Stimulated activated CD8-positive, alpha-beta memory T cell treated with anti-CD3 and anti-CD28 coated beads, Interleukin-7, amount 100 ng/mL, for 24 hours (primary cell): Measurements from ENCODE around the gene WDR73.
A peak's percentile ranks its signal among the peaks of the same experiment; 100 is the strongest.
"Not testable (repeated sequence)": the region's sequence is repeated elsewhere in the genome, so short reads cannot be mapped to it uniquely, and the experiment has no call there.

Experiments used
- DNase-seq: peaks from one replicate; pipeline ENCODE4 v3.0.0-alpha.2; 2020; ENCODE audit warnings: low read depth

WDR73 gene

DNA sequence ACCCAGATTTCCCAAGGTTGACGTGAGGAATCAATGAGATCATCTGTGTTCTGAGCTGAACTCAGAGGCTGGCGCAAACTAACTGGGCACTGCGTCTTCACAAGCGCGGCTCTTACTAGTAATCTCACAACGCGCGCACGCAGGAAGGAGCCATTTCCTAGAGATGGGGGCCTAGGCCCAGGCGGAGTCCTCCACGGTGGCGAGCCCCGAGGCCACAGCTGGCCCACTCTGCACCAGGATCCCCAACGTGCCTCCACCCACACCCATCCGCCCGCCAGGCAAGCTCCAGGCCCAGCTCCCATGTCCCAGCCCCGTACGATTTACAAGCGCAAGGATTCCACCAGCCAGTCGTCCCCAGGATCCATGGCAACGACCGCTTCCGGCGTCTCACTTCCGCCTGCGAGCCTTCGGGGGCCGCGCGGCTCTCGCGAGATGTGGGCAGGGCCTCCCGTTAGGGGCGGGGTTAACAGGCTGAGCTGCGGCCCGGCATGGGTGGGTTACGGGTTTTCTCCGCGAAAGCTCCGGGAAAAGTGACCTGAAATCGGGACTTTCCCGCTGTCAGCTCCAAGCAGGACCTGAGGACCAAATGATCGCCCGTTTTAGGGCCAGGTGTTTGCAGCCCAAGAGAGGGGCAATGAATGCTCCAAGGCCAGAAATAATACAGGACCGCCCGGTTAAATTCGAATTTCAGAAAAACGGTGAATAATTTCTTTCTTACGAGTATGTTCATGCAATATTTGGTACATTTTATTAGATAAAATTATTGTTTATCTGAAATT lies at the start of gene WDR73:
Gene WDR73 (minus strand): TSS at position 374 of the 779 bp plus-strand sequence. CDS start 9 bp downstream, at position 365.
- peak; percentile 98 for DNase-seq

DNA sequence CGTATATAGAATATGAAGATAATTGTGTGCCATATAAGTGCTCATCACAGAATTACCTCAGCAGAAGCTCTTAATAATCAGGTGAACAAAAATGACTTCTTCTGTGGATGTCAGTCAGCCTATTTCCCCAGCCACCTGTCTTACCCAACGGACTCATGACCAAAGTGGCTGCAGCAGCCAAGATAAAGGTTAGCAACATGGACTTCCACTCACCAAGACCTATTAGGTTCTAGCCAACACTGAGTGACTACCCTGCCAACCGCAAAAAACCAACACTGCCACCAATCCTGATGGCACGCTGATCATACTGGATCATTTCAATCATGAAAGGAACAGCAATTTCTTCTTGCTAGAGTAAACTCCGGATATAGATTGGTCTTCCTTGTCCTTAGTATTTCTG lies 49.7 kb upstream of the WDR73 start:
- no peak for DNase-seq

DNA sequence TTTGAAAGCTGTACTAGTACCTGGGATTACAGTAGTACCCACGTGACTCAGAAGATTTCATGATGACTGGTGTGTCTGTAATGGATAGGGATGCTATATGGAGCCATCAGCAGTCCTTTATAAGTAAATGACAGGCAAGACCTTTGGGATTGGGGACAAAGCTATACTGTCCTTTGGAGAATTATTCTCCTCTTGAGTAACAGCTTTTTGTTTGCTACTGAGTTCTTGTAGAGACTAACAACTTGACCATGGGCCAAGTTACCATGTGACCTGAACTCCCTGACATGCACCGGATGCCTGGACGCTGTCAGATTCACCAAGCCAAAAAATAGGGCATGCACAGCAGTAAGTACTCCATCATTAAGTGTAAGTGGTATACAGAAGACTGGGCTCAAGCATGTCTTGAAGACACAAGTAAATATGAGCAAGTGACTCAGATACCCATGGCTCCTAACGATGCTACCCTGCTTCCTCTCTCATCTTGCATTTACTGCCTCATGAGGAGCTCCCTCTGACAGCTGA lies 48.9 kb upstream of the WDR73 start:
- no peak for DNase-seq

DNA sequence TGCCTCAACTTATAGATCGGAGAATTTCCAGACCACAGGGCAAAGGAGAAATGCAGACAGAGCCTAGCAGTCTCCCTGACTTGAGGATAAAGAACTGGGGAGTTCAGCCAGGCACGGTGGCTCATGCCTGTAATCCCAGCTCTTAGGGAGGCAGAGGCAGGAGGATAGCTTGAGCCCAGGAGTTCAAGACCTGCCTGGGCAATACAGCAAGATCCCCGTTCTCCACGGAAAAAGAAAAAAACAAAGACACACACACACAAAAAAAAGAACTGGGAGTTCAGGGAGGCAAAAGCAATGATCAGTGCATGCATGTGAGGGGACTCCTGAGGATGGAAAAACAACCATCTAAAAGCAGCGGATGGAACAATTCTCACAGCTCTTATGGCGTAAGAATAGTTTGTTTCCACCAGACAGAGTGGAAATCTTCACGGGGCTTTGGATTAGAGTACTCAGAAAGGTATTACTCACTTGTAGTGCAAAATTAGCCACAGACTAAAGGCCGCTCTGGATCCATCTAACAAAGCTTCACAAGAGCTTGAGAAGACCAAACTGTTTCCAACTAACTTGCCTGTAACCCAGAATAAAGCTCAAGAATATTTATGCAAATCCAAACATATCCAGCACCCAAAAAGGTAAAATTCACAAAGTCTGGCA lies 45.6 kb upstream of the WDR73 start:
- DNase-seq: no peak

DNA sequence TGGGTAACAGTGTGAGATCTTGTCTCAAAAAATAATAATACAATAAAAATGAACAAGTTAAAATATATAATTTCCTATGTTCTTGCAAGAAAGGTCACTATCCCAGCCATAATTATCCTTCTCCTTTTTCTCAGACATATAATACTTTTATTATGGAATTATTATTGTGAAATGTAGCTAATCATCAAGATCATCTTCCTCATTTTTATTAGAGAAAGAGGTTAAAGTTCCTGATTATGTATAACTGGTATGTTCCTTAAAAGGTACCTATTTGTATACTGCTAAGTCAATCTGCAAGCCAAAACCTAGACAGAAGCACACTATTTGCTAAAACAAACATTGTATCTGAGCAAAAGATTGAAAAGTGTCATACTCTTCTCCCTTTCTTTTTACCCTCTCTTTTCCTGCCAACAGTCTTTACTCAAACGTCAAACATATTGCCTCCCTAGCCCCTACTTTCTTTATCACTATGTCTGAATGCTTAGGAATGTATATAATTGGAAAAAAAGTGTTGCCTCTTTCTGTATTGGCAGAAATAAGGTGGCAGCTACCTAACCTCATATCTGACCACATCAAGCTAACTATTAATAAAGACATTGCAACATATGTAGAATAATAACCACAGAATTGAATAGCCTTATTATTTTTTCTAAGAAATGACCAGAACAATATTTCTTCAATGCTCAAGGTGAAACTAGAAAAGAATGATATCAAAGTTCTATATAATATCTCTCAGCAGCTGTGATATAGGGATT lies 43.3 kb upstream of the WDR73 start:
- DNase-seq: no peak

DNA sequence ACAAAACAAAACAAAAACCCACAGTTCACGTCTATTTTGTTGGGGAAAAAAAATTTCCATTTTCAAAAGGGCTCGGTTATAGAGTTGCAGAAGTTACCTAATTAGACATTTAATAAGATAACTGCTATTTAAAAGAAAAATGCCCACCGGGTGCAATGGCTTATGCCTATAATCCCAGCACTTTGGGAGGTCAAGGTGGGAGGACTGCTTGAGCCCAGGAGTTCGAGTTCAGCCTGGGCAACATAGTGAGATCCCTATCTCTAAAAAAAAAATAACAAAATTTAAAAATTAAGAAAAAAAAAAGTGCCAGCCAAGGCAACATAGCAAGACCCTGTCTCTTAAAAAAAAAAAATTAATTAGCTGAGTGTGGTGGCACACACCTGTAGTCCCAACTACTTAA lies 42.7 kb upstream of the WDR73 start:
- DNase-seq: no peak

DNA sequence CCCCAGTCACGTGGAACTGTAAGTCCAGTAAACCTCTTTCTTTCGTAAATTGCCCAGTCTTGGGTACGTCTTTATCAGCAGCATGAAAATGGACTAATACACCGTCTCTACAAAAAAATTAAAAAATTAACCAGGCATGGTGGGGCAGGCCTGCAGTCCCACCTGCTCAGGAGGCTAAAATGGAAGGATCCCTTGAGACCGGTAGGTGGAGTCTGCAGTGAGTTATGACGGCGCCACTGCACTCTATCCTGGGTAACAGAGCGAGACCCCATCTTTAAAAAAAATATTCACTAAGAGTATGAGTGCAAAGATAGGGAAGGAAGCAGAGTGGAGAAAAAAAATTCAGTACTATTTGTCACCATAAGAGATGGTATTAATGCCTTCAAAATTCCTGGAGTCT lies 36.3 kb upstream of the WDR73 start:
- no peak for DNase-seq

DNA sequence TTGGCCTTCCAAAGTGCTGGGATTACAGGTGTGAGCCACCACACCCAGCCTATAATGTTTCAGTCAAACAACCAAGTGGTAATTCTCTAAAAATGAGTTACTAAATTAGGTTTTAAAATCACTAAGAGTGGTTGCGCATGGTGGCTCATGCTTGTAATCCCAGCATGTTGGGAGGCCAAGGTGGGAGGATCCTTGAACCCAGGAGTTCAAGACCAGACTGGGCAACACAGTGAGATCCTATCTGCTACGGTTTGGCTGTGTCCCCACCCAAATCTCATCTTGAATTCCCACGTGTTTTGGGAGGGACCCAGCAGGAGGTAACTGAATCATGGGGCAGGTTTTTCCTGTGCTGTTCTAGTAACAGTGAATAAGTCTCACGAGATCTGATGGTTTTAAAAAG lies 35.8 kb upstream of the WDR73 start:
- no peak for DNase-seq

DNA sequence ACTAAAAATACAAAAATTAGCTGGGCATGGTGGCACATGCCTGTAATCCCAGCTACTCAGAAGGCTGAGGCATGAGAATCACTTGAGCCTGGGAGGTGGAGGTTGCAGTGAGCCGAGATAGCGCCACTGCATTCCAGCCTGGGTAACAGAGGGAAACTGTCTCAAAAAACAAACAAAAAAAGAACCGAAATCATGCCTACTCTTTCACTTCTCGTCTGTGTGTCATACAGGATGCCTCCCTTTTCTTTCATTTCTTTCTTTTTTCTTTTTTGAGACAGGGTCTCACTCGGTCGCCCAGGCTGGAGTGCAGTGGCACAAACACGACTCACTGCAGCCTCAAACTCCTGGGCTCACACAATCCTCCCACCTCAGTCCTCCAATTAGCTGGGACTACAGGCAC lies 32.4 kb upstream of the WDR73 start:
- DNase-seq: not testable (repeated sequence)

DNA sequence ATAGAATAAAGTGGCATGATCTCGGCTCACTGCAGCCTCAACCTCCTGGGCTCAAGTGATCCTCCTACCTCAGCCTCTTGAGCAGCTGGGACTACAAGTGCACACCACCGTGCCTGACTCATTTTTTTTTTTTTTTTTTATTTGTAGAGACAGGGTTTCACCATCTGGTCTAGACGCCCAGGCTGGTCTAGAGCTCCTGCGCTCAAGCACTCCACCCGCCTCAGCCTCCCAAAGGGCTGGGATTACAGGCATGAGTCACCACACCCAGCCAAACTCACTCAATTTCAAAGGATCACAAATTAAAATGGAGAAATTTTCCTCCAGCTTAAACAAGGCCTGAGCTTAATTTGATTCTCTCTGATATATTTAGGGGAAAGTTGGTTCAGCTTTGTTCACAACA lies 31.2 kb upstream of the WDR73 start:
- no peak for DNase-seq

DNA sequence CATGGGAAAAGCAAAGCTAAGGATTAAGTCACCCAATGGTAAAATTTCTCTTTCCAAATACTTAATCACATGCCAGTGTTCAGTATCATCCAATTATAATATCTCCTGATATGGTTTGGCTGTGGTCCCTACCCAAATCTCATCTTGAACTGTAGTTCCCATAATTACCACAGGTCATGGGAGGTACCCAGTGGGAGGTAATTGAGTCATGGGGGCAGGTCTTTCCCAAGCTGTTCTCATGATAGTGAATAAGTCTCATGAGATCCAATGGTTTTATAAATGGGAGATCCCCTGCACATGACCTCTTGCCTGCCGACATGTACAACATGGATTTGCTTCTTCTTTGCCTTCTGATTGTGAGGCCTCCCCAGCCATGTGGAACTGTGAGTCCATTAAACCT lies 30.0 kb upstream of the WDR73 start:
- no peak for DNase-seq

DNA sequence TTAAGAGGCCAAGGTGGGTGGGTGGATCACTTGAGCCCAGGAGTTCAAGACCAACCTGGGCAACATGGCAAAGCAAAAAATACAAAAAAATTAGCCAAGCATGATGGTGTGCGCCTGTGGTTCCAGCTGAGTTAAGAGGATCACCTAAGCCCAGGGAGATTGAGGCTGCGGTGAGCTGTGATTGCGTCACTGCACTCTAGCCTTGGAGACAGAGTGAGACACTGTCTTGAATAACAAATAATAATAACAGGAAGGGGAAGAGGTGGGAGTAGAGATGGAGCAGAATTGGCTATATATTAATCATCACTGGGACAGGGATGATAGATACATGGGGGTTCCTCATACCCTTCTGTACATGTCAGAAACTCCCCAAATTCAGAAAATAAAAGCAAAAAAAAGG lies 27.7 kb upstream of the WDR73 start:
- DNase-seq: no peak

DNA sequence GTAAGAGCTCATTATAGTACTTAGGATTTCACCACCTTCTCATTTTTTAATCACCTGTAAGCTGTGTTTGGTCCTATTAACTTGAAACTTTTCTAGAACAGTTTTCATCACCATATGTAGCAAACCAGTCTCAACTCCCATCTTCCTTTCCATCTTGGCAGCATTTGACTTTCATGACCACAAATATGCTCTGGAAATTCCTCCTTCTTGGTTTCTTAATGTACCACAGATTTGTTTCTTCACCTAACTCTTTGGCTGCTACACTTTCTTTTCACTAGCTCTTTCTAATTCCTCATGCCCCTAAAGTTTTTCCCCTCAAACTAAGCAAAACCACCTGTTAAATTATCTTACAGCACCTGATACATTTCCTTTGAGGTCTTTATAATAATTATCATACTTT lies 17.1 kb upstream of the WDR73 start:
- no peak for DNase-seq

DNA sequence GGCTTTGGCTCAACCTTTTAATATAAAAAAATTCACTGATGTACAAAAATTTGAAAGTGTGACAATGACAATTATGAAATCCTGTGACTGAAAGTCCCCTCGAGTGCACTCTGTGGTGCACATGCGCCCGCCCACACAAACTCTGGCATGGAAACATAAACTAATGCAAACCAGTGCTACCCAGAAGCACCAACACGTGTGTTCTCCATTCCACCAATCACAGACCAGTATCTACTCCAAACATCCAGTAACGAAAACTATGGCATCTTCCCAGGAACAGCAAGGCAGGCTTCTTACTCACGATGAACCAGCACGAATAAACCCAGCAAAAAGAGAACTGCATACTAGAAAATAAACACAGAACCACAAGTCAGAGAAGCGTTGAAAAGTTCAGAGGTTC lies 15.6 kb upstream of the WDR73 start:
- DNase-seq: no peak

DNA sequence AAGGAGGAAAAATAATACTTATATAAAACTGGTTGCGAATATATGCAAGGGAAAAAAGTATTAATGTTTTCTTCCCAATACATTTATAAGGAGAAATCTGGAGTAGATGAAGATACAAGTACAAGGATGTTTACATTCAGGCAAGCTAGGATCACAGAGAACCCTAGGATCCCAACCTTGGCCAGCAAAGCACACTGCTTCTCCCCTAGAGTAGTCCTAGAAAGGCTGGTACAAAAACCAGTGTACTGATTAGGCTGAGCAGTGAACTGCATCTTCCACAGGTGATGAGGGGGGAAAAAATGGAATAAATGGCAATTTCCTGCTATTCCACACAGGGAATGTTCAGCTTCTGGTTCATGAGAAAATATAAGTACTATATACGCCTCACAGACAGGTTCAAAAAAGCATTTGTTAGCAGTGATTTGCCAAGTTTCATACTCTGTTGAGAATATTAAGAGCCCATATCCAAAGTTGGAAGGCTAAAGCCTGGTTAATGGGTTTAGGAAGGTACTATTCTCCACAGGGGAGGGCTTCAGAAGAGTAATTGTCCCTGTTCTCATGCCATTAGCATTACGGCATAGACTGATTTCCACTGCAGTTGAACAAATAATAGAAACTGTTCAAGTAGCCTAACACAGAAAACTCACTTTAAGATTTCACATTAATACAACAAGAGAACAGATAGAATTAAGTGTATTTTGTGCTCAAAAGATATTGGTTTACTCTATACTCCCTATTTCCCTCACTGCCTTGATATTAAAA lies 14.3 kb upstream of the WDR73 start:
- DNase-seq: no peak

DNA sequence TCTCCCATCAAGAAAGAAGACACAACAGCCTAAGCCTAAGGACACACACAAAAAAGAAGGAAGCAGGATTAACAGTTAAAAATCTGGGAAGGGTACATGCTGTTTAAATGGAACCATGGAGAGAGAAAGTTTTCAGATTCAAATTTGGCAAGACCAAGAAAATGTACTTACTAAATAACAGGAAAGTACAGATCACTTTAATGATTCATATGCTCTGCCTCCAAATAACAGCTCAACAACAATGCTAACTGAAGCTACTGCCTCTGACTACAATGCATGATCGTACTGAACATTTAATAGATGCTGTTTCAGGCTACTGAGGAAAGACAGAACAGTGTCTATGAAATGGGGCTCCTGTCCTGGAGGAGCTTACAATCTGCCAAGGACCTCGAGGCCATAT lies 12.3 kb upstream of the WDR73 start:
- DNase-seq: no peak

DNA sequence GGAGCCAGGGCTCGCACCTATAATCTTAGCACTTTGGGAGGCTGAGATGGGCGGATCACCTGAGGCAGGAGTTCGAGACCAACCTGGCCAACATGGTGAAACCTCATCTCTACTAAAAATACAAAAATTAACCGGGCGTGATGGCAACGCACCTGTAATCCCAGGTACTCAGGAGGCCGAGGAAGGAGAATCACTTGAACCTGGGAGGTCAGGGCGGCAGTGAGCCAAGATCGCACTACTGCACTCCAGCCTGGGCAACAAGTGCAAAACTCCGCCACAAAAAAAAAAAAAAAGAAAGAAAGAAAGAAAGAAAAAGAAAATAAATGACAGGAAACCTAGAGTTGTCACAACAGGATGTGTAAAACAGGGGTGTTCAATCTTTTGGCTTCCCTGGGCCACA lies 6.9 kb upstream of the WDR73 start:
- no peak for DNase-seq

DNA sequence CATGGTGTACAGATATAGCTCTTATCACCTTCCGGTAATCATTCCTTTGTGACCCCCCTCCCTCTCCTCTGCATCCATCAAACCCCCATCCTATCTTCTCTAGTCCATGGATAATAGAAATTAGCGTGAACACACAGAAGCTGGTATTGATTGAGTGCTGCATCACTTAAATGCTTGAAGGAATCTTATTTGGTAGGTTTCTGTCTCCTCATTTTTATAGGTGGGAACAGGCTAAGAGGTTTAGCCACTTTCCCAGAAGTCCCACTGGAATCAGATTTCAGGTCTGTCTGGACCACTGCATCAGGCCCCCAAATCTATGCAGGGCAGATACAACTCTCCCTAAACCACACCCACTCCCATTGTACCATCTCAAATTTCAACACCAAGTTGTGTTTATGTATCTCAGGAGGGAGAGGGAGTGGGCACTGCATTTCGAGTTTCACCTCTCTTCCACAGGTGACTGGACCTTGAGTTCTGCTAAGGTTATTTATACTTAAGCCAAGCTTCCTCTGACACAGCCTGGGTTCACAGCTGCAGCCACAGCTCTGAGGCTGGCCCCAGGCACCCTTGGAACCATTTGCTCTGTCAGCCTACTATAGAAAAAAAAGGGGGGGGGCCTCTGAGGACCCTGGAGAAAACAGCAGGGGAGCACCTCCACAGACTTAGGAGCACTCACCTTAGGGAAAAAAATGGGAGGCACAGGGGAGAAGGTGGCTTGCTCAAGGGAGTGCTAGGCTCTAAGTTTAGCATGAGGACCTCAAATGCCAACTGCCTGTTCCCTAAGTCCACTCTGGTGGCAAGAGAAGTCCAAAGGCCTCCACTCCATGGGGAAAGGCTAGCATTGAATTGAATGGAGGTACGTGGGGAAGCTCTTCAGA lies 6.1 kb upstream of the WDR73 start:
- no peak for DNase-seq

DNA sequence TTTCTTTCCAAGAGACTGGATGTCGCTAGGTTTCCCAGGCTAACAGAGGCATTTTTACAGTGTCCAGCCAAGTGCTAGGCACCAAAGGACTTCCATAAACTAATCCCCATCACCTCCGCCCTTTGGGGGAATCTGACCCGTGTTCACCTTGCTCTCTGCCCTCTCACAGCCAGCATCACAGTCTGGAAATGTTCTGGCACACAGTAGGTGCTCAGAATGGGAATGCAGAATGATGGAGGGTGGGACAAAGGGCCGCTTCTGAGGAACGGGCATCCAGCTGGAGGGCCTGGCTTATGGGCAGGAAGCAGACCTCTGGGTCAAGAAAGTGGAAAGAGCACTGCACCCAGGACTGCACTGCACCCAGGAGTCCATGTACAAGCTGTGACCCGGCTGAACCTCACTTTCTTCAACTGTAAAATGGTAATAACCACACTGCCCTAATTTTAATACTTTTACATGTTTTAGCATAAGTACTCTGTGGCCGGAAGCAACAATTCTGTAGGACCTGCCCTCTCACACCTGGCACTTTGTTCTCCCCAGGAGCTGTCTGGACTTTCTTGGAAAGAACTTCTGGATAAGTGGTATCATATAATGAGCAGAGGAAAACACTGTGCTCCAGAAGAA lies 4.8 kb upstream of the WDR73 start:
- no peak for DNase-seq

DNA sequence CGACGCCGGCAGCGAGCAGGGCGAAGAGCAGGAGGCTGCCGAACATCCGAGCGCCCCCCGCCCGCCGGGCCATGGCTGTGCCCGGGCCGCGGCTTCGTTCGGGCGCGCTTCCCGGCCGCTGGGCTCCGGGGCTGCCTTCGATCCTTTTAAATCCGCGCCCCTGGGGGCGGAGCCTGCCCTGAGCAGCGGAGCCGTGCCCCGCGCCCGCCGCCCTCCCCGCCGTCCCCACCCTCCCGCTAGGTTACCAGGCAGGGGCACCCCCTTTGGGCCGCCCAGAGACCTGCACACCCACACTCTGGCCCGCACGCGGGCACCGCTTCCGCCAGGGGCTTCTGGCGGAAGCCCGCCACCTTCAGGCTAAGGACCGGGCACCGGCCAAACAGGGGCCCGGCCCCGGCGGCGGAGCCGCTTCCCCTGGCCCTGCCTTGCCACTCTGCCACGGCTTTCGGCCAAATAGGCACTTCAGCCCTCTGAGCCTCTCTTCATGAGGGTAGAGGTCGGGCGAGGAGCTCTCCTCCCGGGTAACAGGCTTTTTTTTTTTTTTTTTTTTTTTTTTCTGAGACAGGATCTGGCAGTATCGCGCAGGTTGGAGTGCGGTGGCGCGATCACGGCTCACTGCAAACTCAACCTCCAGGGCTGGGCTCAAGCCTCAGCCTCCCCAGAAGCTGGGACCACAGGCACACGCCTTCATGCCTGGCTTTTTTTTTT lies 4.2 kb upstream of the WDR73 start, which contains the start of gene NMB:
Gene NMB (minus strand): TSS at position 120 of the 708 bp plus-strand sequence. CDS start 47 bp downstream, at position 73.
- peak; percentile 54 for DNase-seq
